GM12872 (cell line): ENCODE measurements around the gene NXPH2.

Source experiments
- CTCF ChIP-seq: IDR thresholded peaks from 3 replicates; pipeline ENCODE4 v1.5.1; 2011; ENCODE audit warnings: low read depth, mild to moderate bottlenecking, low read length, moderate library complexity; ENCODE audit not compliant: insufficient read depth

The NXPH2 gene

GRCh38 chr2:138682163-138682562 lies 98.0 kb downstream of the NXPH2 start:
- no peak for TF ChIP-seq CTCF

GRCh38 chr2:138677221-138677620 lies 103.0 kb downstream of the NXPH2 start:
- TF ChIP-seq CTCF, result no peak

- TF ChIP-seq CTCF, result no peak
These were observed 103.6 kb downstream of the NXPH2 start for GRCh38 chr2:138676619-138677021.

- TF ChIP-seq CTCF, result no peak
These were observed 108.6 kb downstream of the NXPH2 start for GRCh38 chr2:138671566-138671965.

- TF ChIP-seq CTCF, result no peak
These were observed 109.5 kb downstream of the NXPH2 start for GRCh38 chr2:138670734-138671133.

- no peak for TF ChIP-seq CTCF
These were observed 114.3 kb downstream of the NXPH2 start for GRCh38 chr2:138665937-138666336.

- TF ChIP-seq CTCF, result no peak
These were observed 121.8 kb downstream of the NXPH2 start for GRCh38 chr2:138658187-138658894.
